ENCODE measurements around the gene MARCHF10. TPM values are rescaled to one million over a fixed set of nuclear protein-coding genes. Genes with fewer than 3 reads are reported as not detected.

The MARCHF10 gene
- total and polyA plus RNA-seq, 2 donors (not counting 1 experiment from before 2014, with no cell fraction given) = 0.17 TPM; not detected in 1

- Histone ChIP-seq H3K9me3 (ENCODE audit: control insufficient read depth, insufficient read depth, low read depth, low read length) (no peaks in the 10 kb centered on the region), H3K36me3 (ENCODE audit: control insufficient read depth, insufficient read depth, low read length) (peaks cover 9% of the 10 kb centered on the region), H3K4me3 (replicated peaks in 1 of 4; ENCODE audit: control extremely low read depth in 1 of 4, insufficient read depth in 1 of 4, low read depth in 3 of 4, low read length in 4 of 4) (no peak overlapping the region), H3K4me2 (ENCODE audit: extremely low read depth, insufficient read depth, low read length) (no peak overlapping the region), H2AFZ (ENCODE audit: low read length) (no peak overlapping the region), H3K27ac (ENCODE audit: insufficient read depth, low read length) (no peak overlapping the region), H3K27me3 (ENCODE audit: control insufficient read depth, insufficient read depth, low read length) (no peaks in the 10 kb centered on the region), H4K20me1 (ENCODE audit: control insufficient read depth, extremely low read depth, insufficient read depth, low read length) (no peaks in the 10 kb centered on the region), H3K9ac (ENCODE audit: insufficient read depth, low read length) (no peak overlapping the region), H3K79me2 (ENCODE audit: control insufficient read depth, insufficient read depth, low read length) (peaks cover 21% of the 10 kb centered on the region), H3K4me1 (ENCODE audit: control insufficient read depth, extremely low read depth, insufficient read depth, low read length) (peaks cover 23% of the 10 kb centered on the region)
- no peak for TF ChIP-seq CTCF (conservative IDR thresholded peaks at IDR 0.05 in 1 of 2, IDR thresholded peaks at IDR 0.05 in 1 of 2; ENCODE audit: low read depth in 1 of 2, low read length in 2 of 2)
- TF ChIP-seq EZH2 (IDR thresholded peaks at IDR 0.05; ENCODE audit: low read length, missing control alignments) = no peak
- peak in 1 of 2 donors; percentile 30 for DNase-seq (ENCODE audit: low read depth in 2 of 2)
Measured at GRCh38 chr17:62655656-62656055, 152.5 kb downstream of the MARCHF10 start.

- Histone ChIP-seq H3K9me3 (ENCODE audit: control insufficient read depth, insufficient read depth, low read depth, low read length) (no peaks in the 10 kb centered on the region), H3K79me2 (ENCODE audit: control insufficient read depth, insufficient read depth, low read length) (peaks cover 25% of the 10 kb centered on the region), H3K4me2 (ENCODE audit: extremely low read depth, insufficient read depth, low read length) (peak overlapping the region; percentile 95), H3K9ac (ENCODE audit: insufficient read depth, low read length) (peak overlapping the region; percentile 40), H4K20me1 (ENCODE audit: control insufficient read depth, extremely low read depth, insufficient read depth, low read length) (no peaks in the 10 kb centered on the region), H3K36me3 (ENCODE audit: control insufficient read depth, insufficient read depth, low read length) (peaks cover 9% of the 10 kb centered on the region), H2AFZ (ENCODE audit: low read length) (no peak overlapping the region), H3K27me3 (ENCODE audit: control insufficient read depth, insufficient read depth, low read length) (no peaks in the 10 kb centered on the region), H3K4me1 (ENCODE audit: control insufficient read depth, extremely low read depth, insufficient read depth, low read length) (peaks cover 23% of the 10 kb centered on the region), H3K4me3 (replicated peaks in 1 of 4; ENCODE audit: control extremely low read depth in 1 of 4, insufficient read depth in 1 of 4, low read depth in 3 of 4, low read length in 4 of 4) (peak overlapping the region in 2 of 4 experiments; percentile 19 to 27), H3K27ac (ENCODE audit: insufficient read depth, low read length) (peak overlapping the region; percentile 85)
- no peak for TF ChIP-seq EZH2 (IDR thresholded peaks at IDR 0.05; ENCODE audit: low read length, missing control alignments)
- TF ChIP-seq CTCF (conservative IDR thresholded peaks at IDR 0.05 in 1 of 2, IDR thresholded peaks at IDR 0.05 in 1 of 2; ENCODE audit: low read depth in 1 of 2, low read length in 2 of 2) = no peak
- peak; percentile 52 to 88 for DNase-seq (ENCODE audit: low read depth in 2 of 2)
Measured at GRCh38 chr17:62653826-62654761, 154.0 kb downstream of the MARCHF10 start.

GRCh38 chr17:62653002-62653825, 154.9 kb downstream of the MARCHF10 start:
- peaks cover 28% of the 10 kb centered on the region for H3K4me1 ChIP-seq (ENCODE audit: control insufficient read depth, extremely low read depth, insufficient read depth, low read length)

More at GRCh38 chr17:62653002-62653825, 154.9 kb downstream of the MARCHF10 start:
- H2AFZ ChIP-seq (ENCODE audit: low read length) = no peak overlapping the region
- no peaks in the 10 kb centered on the region for H3K9me3 ChIP-seq (ENCODE audit: control insufficient read depth, insufficient read depth, low read depth, low read length)
- H3K9ac ChIP-seq (ENCODE audit: insufficient read depth, low read length) = peak overlapping the region; percentile 69
- H3K27ac ChIP-seq (ENCODE audit: insufficient read depth, low read length) = peak overlapping the region; percentile 85
- peak overlapping the region; percentile 17 to 49 (median 36) for H3K4me3 ChIP-seq (replicated peaks in 1 of 4; ENCODE audit: control extremely low read depth in 1 of 4, insufficient read depth in 1 of 4, low read depth in 3 of 4, low read length in 4 of 4)
- TF ChIP-seq CTCF (conservative IDR thresholded peaks at IDR 0.05 in 1 of 2, IDR thresholded peaks at IDR 0.05 in 1 of 2; ENCODE audit: low read depth in 1 of 2, low read length in 2 of 2) (peak in 1 of 2 donors; percentile 22), EZH2 (IDR thresholded peaks at IDR 0.05; ENCODE audit: low read length, missing control alignments) (no peak)
- H3K79me2 ChIP-seq (ENCODE audit: control insufficient read depth, insufficient read depth, low read length) = peaks cover 25% of the 10 kb centered on the region
- peak; percentile 55 to 57 for DNase-seq (ENCODE audit: low read depth in 2 of 2)
- H3K4me2 ChIP-seq (ENCODE audit: extremely low read depth, insufficient read depth, low read length) = peak overlapping the region; percentile 95
- H4K20me1 ChIP-seq (ENCODE audit: control insufficient read depth, extremely low read depth, insufficient read depth, low read length) = no peaks in the 10 kb centered on the region
- H3K36me3 ChIP-seq (ENCODE audit: control insufficient read depth, insufficient read depth, low read length) = peaks cover 7% of the 10 kb centered on the region
- no peaks in the 10 kb centered on the region for H3K27me3 ChIP-seq (ENCODE audit: control insufficient read depth, insufficient read depth, low read length)

Measured in fibroblast of lung (primary cell).